NK-92 treated with Interleukin-12 subunit alpha and Interleukin-12 subunit beta, amount 100 ng/mL, for 24 hours (cell line): ENCODE data around the gene HNRNPCL4.
"Not testable (repeated sequence)": the region's sequence is repeated elsewhere in the genome, so short reads cannot be mapped to it uniquely, and the experiment has no call there.

Experiments
- DNase-seq: peaks from one replicate; lab custom pipeline; 2025; lab: John Stamatoyannopoulos, UW

The HNRNPCL4 gene

GRCh38 chr1:13165531-13165930, at the start of gene HNRNPCL4:
Gene HNRNPCL4 (minus strand): TSS chr1:13165631. CDS start chr1:13165467, 164 bp downstream.
- DNase-seq = not testable (repeated sequence)

GRCh38 chr1:13208712-13209111, 43.3 kb upstream of the HNRNPCL4 start:
- DNase-seq = not testable (repeated sequence)

GRCh38 chr1:13201309-13201708, 35.9 kb upstream of the HNRNPCL4 start, which contains the start of gene PRAMEF13:
Gene PRAMEF13 (minus strand): TSS chr1:13201409. CDS start chr1:13199589, 1,820 bp downstream.
- not testable (repeated sequence) for DNase-seq

GRCh38 chr1:13171548-13171947, 6.1 kb upstream of the HNRNPCL4 start, which contains the start of gene PRAMEF9:
Gene PRAMEF9 (plus strand): TSS chr1:13171848. CDS start chr1:13175281, 3,433 bp downstream.
- DNase-seq = not testable (repeated sequence)

- DNase-seq = not testable (repeated sequence)
Measured at GRCh38 chr1:13155909-13156308, 9.5 kb downstream of the HNRNPCL4 start, which contains the start of gene PRAMEF26. Gene PRAMEF26 (minus strand): TSS chr1:13156009. CDS start chr1:13153095, 2,914 bp downstream.

GRCh38 chr1:13116754-13117153, 48.7 kb downstream of the HNRNPCL4 start, which contains the start of gene HNRNPCL2:
Gene HNRNPCL2 (minus strand): TSS chr1:13116854. CDS start chr1:13116400, 454 bp downstream.
- not testable (repeated sequence) for DNase-seq
